Activated CD8-positive, alpha-beta memory T cell treated with anti-CD3 and anti-CD28 coated beads for 36 hours (primary cell): ENCODE data around the gene CAMTA1. TPM values are rescaled to one million over a fixed set of nuclear protein-coding genes. Genes with fewer than 3 reads are reported as not detected.

Experiments used
- CTCF ChIA-PET: fragments of 350-600 bp; sonication (Branson Sonifier 250); formaldehyde crosslinking; loops from one replicate; lab custom pipeline; 2021; ENCODE audit warnings: antibody characterized with exemption; lab: Charles Lee
- POLR2A ChIA-PET: fragments of 350-600 bp; sonication (Branson Sonifier 250); formaldehyde crosslinking; loops from one replicate; lab custom pipeline; 2021; ENCODE audit warnings: antibody characterized with exemption; lab: Charles Lee
- total RNA-seq, 2 experiments: library from RNA; stranded (reverse); gene quantifications; one replicate each; pipeline ENCODE4 v1.2.3, GENCODE V29; 2021

The CAMTA1 gene
- total RNA-seq, 2 experiments from 2014 or later = 66.5 to 72.5 TPM

GRCh38 chr1:7285856-7286454 lies 500.7 kb downstream of the CAMTA1 start:
- POLR2A ChIA-PET = no interaction called here
- CTCF ChIA-PET = no interaction called here

- ChIA-PET POLR2A (no interaction called here), CTCF (interaction anchor here (0.6 kb wide), 1 partner anchor 568 kb away, joined by 3 read pairs; no protein-coding TSS in a partner anchor)
These were observed 501.8 kb downstream of the CAMTA1 start for GRCh38 chr1:7287013-7287412.

- ChIA-PET CTCF (no interaction called here), POLR2A (no interaction called here)
These were observed 503.7 kb downstream of the CAMTA1 start for GRCh38 chr1:7288992-7289391.

DNA sequence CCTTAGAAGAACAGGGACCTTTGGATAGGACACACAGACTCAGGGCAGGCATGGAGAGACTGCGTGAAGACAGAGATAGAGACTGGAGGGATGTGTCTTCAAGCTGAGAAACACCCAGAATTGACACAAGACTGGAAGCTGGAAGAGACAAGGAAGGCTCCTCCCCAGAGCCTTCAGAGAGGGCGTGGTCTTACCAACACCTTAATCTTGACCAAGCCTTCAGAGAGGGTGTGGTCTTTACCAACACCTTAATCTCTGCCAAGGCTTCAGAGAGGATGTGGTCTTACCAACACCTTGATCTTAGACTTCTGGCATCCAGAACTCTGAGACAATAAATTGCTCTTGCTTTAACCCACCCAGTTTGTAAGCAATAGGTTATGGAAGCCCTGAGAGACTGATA lies 504.4 kb downstream of the CAMTA1 start:
- ChIA-PET CTCF (no interaction called here), POLR2A (no interaction called here)

- ChIA-PET CTCF (no interaction called here), POLR2A (no interaction called here)
These were observed 506.0 kb downstream of the CAMTA1 start for GRCh38 chr1:7290971-7291970.

GRCh38 chr1:7292036-7292681 lies 506.9 kb downstream of the CAMTA1 start:
- ChIA-PET CTCF (no interaction called here), POLR2A (no interaction called here)

DNA sequence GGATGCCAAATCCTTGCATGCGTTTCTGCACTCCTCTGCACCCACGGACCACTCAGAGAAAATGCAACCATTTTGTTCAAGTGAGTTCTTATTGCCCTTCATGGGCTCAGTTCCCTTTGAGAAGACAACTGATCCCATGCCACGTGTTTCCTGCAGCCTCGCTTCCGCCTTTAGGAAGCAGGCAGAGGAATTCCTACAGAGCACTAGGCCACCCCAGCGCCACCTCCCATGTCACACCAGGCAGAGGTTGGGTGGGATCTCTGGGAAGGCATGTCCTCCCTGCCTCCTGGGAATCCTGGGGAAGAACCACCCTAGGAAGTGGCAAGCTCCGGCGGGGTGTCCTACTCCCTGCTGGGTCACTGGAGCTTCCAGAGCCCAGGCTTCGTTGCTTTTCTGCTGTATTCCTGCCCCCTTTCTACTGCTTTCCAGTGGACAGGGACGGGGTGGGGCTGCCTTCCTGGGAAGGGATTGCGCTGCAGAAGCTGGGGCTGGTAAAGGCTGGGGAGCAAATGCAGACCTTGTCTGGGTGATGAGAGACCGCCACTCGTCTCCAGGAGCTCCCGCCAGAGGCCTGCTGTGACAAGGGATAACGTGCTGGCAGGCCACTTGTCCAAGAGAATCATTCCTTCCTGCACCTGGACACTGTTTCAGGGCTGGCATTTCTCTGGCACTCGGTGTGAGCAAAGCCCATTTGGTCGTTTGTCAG lies 507.6 kb downstream of the CAMTA1 start:
- POLR2A ChIA-PET = no interaction called here
- CTCF ChIA-PET = no interaction called here

DNA sequence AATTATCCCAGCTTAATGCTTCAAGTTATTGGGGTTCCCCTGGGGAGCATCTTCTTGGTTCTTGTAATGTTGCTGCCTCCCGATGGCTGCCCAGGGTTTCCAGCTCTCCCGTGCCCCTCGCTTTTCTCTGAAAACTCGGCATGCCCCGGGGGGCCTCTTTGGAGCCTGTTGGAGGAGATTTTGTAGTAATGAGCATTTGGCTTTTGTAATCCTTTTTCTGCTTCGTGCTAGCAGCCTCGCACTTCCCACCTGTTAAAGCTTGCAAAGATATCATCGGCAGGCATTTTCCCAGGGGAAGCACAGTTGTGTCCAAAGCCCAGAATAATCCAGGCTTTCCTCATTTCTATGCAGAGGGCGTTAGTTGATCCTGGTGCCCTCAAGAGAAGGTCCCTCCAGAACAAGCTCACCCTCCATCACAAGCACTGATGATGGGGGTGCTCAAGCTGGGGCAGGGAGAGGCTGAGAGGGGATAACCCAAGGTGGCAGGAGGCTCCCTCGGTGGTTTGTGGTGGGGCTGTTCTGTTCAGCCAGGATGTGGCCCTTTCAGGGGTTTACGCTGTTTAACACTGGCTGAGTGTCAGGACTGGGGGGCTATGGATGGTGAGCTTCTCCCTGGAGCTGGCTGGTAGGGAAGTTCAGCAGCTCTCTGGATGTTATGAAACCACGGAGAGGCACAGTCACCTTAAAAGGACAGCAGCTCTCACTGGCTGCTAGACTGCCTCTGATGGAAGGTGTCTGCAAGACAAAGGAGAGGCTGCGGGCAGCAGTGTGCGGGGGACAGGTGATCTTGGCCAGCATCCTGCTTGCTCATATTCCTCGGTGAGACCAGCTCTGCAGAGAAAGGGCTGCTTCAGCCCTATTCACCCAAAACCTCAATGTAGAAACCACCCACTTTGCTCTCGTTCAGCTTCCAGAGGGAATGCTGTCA lies 508.7 kb downstream of the CAMTA1 start:
- ChIA-PET POLR2A (no interaction called here), CTCF (no interaction called here)

DNA sequence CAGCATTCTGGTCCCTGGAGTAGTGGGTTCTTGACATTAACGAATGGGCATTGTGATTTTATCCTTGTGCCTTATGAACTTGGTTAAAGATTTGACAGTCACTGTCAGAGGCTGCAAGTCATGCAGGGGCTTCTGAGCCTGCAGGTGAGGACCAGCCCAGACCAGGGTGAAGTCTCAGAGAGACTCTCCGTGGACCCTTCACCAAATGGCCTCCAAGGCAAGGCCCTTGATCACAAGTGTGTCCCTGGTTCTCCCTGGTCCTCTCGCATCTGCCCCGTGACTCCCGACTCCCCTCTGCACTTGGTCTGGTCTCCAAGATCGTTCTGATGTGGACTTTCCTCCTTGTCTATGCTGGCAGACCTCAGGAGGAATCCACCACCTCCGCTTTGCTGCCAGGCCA lies 509.4 kb downstream of the CAMTA1 start:
- ChIA-PET POLR2A (no interaction called here), CTCF (no interaction called here)

DNA sequence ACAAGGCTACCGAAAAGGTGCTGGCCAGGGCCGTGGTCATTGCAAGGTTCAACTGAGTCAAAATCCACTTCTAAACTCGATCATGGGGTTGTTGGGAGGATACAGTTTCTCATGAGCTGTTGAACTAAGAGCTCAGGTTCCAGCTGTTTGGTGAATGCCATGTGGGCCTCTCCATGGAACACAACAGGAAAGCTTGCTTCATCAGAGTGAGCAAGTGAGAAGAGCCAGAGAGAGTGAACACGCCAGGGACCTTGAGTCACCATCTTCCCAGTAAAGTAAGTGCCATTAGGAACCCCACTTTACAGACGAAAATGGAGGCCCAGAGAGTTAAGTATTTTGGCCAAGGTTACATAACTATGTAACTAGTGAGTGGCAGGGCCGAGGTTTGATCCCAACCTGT lies 510.7 kb downstream of the CAMTA1 start:
- ChIA-PET CTCF (interaction anchor here (0.6 kb wide), 1 partner anchor 394 kb away, joined by 4 read pairs; no protein-coding TSS in a partner anchor), POLR2A (no interaction called here)

DNA sequence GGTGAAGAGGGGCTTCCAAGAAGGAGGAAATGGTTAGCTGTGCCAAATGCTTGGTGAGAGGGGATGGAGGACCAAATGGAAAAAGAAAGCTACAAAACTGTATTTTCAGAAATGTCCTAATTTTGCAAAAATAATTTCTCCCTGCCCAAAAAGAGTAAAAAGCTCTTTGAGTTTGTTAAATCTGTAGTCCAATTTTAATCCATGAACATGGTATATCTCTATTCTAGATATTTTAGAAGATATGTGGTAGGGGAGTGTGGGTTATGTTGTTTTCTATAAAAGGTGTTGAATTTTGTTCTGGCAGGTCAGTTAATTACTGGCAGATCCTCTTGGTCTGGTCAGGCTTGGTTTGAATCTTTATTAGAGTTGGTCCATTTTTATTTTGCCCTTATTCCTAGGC lies 511.7 kb downstream of the CAMTA1 start:
- ChIA-PET CTCF (no interaction called here), POLR2A (no interaction called here)

GRCh38 chr1:7298145-7298544 lies 512.9 kb downstream of the CAMTA1 start:
- ChIA-PET CTCF (no interaction called here), POLR2A (no interaction called here)

DNA sequence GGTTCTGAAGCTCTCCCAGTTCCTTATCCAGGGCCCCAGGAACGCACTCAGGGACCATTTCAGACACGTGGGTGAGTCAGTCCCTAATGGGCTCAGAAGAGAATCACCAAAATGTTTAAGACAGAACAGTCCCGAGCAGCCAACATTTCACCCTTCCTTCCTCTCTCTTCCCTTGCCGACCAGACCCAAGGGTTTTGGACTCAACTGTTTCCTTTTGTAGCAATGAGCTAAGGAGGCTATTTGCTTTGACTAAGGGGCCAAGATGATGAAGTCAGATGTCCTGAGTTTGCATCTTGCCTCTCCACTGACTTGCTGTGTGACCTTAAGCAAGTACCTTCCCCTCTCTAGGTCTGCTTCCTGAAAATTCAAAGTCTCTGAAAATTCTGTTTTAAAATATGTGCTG lies 513.5 kb downstream of the CAMTA1 start:
- CTCF ChIA-PET = no interaction called here
- POLR2A ChIA-PET = no interaction called here

DNA sequence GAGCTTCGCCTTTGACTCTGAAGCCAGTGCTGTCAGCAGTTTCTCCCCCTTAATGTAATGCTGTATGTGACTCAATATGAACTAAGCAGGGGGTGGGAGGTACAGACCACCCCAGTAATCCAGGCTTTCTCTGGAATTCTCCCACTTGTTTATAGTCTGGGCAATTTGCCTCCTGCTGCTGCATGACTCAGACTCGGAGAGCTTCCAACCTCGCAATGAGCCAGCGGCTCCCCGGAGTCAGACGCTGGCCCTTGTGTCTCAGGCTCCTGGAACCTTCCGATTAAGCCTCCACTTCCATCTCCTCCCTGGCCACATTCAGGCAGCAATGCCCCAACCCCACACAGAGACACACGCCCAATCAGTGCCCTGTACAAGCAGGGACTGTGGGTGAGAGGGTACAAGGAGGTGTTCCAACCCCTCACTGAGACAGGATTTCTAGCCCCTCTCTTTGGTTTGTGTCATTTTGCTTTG lies 514.1 kb downstream of the CAMTA1 start:
- POLR2A ChIA-PET = no interaction called here
- CTCF ChIA-PET = no interaction called here

- CTCF ChIA-PET = no interaction called here
- POLR2A ChIA-PET = no interaction called here
These were observed 514.7 kb downstream of the CAMTA1 start for GRCh38 chr1:7299994-7300393.

GRCh38 chr1:7300893-7301663 lies 515.8 kb downstream of the CAMTA1 start:
- POLR2A ChIA-PET = no interaction called here
- CTCF ChIA-PET = no interaction called here

GRCh38 chr1:7301664-7301981 lies 516.4 kb downstream of the CAMTA1 start:
- ChIA-PET POLR2A (no interaction called here), CTCF (no interaction called here)

GRCh38 chr1:7302126-7302525 lies 516.9 kb downstream of the CAMTA1 start:
- CTCF ChIA-PET = no interaction called here
- POLR2A ChIA-PET = no interaction called here
